Activated CD8-positive, alpha-beta memory T cell treated with anti-CD3 and anti-CD28 coated beads for 48 hours (primary cell): ENCODE data around the gene NEMF.
"Not testable (repeated sequence)": the region's sequence is repeated elsewhere in the genome, so short reads cannot be mapped to it uniquely, and the experiment has no call there.

Experiments used
- DNase-seq, 3 experiments: peaks; one replicate each; pipeline ENCODE4 v3.0.0-alpha.2; 2020; ENCODE audit warnings: low read depth in 2 of 3, low spot score in 2 of 3

Gene NEMF

GRCh38 chr14:49876563-49877127, 24.1 kb upstream of the NEMF start:
- DNase-seq = no peak

GRCh38 chr14:49875640-49876198, 23.1 kb upstream of the NEMF start:
- DNase-seq = no peak

- DNase-seq = not testable (repeated sequence)
Observed at GRCh38 chr14:49873548-49873947, 21.0 kb upstream of the NEMF start.

- no peak for DNase-seq
Observed at GRCh38 chr14:49870908-49871307, 18.3 kb upstream of the NEMF start.

DNA sequence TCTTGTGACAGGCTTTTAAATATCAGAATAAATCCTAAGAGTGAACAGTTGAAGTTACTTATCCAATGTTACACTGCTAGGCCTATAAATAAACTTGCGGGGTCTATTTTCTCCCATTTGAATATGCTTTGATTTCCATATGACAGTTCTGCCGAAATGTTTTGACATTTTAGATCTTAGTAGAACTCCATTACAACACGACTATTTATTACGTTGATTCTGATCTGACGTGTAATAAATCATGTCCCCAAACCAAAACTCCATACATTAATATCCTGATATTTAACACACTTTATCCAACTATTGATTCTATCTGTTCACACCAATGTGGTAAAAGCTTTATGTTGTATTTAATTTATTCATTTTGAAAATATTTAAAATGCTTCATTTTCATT, 16.1 kb upstream of the NEMF start:
- DNase-seq = no peak

DNA sequence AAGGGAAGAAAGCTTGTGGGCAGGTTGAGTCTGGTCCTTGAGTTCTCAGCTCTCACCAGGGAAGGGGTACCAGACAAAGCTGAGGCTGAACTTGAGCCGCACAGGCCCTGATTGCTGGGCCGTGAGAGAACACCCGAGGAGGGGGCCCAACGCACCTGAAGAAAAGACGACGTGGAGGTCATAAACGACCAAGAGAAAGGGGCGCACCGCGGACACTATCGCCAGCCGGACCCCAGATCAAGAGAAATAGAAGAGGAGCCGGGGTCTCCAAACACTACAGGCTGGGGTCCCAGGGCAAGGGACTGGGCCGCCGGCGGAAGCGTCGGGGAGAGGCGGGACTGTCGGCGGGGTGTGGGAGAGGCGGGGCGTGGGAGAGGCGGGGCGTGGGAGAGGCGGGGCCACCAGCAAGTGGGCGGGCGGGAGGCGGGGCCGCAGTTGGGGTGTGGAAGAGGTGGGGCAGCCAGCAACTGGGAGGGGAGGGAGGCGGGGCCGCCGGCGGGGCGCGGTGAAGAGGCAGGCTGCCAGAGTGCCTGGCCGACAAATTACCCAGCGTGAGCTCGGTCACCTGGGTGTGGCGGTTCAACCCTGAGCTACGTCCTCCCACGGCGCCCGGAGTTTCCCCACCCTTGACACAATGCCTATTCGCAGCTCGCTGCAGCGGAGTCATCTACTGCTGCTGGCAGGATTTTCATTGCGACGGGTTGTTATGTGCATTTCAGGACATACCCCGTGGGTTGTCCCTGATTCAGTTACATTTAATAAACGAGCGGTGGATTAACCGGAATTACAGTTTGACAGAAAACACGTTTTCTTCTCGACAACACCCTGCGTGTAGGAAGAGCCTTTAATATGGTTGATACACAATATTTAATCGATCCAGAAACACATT, 15.5 kb upstream of the NEMF start:
- DNase-seq = peak; percentile 96 to 99 (median 96)

DNA sequence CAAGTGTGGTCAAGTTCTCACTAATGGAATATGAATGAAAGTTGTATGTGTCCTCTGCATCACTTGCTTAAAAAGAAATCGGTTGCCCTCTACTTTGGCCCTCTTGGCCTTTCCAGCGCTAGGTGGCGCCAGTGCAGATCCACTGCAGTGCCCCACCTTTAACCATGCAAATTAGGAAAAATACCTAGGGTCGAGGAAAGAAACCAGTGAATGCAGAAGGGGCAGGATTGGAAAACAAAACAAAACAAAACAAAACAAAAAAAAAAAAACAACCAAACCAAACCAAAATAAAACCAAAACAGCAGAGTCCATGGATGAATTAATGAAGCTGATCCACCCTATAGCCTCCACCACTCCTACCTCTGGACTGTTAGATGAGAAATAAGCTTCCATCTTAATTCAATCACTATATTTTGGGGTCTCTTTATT, 12.9 kb upstream of the NEMF start:
- DNase-seq = peak in 2 of 3 experiments; percentile 36 to 65

DNA sequence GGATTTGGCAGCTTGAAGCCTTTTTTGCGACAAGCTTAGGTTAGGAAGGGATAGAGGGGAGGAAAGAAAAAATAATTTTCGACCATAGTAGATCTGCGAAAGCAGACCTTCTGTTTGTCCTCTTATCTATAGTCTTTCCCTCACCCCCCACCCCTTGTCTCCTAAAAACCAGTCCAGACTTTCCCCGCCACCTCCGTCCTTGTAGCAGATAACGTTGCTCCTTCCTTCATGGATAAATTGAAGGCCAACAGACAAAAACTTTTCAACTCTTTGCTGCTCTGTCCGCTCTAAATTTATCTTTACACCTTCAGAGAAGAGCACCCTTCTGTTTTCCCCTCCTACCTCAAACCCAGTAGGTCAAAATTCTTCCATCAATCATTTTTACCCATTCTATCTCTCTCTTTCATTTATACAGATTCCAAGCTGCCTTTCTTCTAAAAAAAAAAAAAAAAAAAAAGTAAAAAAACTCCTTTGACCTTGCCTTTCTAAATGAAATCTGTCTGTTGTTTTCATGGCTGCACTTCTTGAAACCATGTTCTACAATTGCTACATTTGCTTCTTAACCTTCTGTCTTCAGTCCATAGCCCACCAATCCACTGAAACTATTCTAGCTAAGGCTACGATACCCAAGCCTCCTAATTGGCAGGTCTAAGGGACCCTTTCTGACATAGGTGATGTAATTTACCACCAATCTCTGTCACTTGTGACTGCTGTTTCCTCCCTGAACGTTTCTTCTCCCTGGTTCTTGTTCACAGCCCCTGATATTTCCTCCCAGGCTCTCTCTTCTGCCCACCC, 11.1 kb upstream of the NEMF start:
- DNase-seq = no peak

DNA sequence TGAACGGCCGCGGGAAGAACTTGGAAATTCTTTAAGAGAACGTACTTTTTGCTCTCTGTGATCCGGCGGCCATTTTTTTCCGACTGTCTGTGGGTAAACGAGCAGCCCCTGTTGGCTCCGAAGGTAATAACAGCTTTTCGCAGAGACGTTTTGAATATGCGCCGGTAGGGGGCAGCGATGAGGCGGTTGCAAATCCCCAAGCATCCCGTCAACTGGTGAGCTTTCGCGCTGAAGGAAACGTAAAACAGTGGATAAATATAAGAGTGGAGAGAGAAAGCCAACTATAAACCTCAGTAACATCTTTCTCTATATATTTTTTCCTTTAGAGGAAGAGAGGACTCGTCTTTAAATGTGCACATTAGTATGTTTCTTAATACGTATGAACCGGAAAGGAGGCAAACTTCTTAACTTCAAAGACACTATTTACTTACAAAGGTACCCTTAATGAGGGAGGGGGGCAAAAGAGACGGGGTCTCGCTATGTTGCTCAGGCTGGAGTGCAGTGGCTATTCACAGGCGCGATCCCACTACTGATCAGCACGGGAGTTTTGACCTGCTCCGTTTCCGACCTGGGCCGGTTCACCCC, 9.6 kb upstream of the NEMF start:
- DNase-seq = peak; percentile 63 to 94 (median 89)

DNA sequence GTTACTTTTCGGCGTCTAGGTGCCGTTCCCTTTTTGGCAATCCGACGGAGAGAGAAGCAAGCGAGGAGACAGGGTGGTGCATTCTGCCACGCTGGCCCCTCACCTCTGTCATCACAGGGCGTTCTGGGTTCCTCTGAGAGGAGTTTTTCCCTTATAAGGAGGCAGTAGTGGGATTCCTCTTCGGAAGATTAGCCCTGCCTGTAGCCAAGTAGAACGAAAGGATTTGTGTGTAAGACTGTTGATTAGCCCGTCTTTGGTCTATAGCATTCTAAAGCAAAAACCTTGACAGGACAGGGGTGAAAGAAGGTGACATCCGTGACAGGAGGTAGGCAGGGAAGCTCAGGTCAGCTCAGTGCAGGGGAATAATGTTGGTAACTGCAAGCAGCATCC, 9.1 kb upstream of the NEMF start:
- DNase-seq = peak in 2 of 3 experiments; percentile 36 to 40

DNA sequence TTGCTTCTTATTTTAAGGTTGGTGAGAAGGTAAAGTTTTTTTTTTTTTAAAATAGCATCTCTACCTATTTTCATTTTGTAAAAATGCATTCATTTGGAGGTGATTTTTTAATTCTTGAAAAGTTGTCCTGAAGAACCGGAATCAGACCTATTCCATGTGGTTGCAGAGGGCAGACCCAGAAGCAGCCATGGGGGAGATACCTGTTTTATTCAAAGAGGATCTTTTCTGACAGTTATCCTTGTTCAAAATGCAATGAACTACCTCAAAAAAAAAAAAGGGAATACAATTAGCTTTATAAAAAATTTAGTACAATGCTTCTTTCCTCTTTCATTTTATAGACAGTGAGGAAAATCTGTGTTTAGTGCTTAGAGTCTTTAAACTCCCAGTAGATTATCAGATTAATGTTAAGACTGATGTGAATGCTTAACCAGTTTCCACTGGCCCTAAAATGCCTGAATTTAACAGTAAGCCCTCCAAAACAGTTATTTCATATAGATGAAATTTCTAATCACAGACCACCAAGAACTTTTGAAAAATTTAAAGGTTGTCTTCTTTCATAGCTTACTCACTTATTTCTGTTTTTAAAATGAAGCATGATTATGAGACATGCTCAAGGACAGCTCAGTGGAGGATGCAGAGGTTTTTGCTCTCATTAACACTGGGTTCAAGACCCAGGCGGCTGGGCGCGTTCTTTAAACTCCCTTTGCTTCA, 8.6 kb upstream of the NEMF start:
- DNase-seq = no peak

DNA sequence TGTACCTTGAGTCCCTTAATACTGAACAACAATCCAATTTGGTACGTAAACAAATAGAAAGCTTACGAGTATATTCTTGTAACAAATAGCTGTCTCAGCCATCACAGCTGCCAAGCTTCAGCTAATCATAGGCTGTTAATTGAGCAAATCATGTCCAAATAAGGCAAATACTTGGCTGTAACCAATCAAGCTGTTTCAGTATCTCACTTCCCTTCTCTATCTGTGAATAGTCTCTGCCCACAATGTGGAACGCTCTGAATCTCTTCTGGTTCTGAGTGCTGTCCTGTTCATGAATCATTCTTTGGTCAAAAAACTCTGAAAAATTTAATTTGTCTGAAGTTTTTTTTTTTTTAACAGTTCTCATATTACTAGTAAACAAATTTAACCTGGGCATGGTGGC, 5.8 kb upstream of the NEMF start:
- DNase-seq = no peak

GRCh38 chr14:49857427-49858003, 4.9 kb upstream of the NEMF start:
- no peak for DNase-seq

DNA sequence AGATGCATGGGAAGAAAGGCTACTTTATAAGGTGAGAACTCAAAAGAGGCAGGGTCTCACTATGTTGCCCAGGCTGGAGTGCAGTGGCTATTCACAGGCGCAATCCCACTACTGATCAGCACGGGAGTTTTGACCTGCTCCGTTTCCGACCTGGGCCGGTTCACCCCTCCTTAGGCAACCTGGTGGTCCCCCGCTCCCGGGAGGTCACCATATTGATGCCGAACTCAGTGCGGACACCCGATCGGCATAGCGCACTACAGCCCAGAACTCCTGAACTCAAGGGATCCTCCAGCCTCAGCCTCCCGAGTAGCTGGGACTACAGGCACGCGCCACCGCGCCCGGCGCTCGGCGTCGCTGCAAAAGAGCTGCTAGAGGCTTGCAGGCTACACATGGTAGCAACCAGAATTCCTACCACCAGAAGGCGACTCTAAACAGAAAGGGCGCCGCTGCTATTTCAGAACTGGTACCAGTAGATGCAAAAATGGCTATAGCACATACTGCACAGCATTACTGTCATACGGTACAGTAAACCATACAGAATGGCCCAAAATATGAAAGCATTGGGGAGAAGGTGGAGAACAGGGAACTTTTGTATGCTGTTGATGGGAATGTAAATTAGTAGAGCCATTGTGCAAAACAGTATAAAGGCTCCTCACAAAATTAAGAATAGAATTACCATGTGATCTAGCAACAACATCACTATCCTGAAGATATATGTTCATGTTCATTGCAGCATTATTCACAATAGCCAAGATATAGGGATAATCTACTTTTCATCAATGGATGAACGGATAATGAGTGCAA, 1.2 kb upstream of the NEMF start:
- peak in 2 of 3 experiments; percentile 42 to 49 for DNase-seq

DNA sequence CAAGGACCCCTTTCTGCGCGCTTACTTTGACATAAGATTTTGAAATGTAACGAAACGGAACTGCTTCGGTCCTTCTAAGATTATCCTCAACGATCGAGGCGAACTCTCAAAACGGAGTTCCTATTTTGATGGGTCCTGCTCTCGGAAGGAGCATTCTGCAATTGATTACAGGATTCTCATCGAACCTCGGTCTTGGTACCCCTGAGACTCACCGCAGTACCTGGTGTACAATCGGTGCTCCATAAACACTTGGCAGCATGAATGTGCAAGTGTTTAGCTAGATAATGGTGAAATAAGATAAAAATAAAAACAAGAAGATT, 530 bp upstream of the NEMF start:
- no peak for DNase-seq

DNA sequence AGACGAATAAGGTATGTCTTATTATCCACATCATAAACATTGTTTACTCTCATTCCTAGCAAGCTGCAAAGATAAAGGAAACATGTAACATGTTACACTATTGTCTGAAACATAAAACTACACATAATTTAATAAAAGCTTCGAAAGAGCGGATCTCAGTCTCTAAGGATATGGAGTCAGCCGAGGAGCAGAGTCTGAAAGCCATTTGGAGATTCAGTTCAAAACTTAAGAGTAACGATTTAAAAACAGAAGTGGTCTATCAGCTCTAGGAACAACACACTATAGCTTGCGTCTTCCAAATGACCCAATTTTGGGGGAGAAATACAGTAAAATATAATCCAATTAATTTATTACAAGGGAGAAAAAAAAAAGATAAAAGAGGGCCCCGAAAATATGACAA, 775 bp downstream of the NEMF start:
- no peak for DNase-seq

GRCh38 chr14:49849213-49849847, 3.3 kb downstream of the NEMF start:
- DNase-seq = no peak

GRCh38 chr14:49828640-49829039, 23.9 kb downstream of the NEMF start:
- no peak for DNase-seq

- DNase-seq = no peak
Observed at GRCh38 chr14:49820176-49820575, 32.4 kb downstream of the NEMF start.
